GM12872 (cell line): ENCODE data around the gene FGF11.

Source experiments
- TF ChIP-seq, protein P1 (sequence below): IDR thresholded peaks from 3 replicates; pipeline ENCODE4 v1.5.1; 2011; ENCODE audit warnings: low read depth, mild to moderate bottlenecking, low read length, moderate library complexity; ENCODE audit not compliant: insufficient read depth

The FGF11 gene

DNA sequence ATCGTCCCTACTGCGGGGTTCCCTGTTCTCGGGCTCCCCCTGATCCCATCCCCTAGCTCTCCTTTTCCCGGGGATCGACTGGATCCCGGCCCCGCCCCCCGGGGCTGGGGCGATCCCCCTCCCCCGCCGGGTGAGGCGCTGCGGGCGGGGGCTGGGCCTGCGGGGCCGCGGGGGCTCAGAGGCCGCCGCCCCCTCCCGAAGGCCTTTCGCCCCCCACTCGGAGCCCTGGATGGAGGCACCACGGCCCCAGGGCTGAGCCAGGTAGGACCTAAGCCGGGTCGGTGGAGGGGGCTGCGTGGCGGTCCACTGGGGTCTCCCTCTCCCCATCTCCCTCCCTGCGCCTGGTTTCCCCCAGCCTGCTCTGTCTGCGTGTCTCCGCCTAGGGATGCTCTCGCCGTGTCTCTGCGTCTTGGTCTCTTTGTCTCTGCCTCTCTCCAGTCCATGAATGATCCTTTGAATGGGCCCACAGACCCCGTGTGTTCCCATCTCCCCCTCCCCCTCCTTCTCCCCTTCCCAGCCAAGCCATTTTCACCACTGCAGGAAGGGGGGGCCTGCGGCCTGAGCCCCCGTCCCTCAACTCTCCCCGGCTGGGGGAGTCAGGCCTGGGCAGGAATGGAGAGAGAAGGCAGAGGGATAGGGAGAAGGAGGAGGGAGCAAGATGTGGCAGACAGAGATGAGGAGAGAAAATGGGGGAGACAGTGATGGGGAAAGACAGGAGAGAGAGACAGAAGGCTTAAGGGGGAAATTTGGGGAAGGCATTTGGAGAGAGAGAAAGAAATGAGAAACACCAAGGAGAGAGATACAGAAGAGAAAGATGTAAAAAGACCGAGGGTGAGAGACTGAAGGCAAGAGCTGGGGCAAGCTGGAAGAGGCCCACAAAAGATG is 33.7 kb upstream of the FGF11 start:
- TF ChIP-seq, protein P1, sequence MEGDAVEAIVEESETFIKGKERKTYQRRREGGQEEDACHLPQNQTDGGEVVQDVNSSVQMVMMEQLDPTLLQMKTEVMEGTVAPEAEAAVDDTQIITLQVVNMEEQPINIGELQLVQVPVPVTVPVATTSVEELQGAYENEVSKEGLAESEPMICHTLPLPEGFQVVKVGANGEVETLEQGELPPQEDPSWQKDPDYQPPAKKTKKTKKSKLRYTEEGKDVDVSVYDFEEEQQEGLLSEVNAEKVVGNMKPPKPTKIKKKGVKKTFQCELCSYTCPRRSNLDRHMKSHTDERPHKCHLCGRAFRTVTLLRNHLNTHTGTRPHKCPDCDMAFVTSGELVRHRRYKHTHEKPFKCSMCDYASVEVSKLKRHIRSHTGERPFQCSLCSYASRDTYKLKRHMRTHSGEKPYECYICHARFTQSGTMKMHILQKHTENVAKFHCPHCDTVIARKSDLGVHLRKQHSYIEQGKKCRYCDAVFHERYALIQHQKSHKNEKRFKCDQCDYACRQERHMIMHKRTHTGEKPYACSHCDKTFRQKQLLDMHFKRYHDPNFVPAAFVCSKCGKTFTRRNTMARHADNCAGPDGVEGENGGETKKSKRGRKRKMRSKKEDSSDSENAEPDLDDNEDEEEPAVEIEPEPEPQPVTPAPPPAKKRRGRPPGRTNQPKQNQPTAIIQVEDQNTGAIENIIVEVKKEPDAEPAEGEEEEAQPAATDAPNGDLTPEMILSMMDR, result no peak

DNA sequence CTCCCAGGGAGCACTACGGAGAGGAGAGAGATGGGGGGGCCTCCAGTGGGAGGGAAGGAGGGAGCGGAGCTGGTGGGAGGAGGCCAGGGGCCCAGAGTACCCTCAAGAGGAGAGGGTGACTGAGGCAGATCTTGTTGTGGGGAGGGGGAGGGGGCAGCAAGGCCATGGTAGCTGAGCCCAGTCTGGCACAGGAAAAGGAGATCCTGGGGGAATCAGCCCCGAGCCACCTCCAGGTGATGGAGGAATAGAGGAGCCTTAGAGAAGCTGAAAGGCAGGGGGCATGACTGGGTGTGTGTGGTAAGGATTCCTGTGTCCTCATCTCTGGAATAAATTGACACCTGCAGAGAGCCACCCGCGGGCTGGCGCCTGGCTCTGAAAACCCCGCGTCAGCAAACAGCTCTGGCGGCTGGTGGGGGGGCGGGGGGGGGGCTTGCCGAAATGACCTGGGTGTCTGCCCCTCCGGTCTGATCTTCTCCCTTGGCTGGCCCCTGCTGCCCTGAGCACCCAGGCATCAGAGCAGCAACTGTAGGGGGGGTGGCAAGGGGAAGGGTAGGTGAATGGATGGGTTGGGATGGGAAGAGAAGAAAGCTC is 33.0 kb upstream of the FGF11 start:
- TF ChIP-seq, protein P1, result no peak

DNA sequence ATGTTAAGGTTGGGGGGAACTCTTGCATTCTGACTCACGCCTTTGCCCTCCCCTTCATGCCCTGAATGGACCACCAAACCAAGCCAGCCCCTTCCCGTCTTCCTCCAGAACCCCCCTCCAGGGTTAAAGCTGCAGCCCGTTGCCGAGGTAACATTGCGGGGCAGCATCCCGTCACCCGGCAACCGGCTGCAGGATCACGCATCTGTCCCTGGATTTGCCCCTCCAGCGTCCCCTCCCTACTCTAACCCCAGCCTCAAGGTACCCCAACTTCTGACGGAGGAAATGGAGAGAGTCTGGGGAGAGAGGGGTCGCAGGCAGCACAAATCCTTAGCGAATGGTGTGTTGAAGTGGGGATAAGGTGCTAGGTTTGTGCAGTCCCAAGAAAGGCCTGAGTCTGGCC is 32.2 kb upstream of the FGF11 start:
- TF ChIP-seq, protein P1, result no peak

DNA sequence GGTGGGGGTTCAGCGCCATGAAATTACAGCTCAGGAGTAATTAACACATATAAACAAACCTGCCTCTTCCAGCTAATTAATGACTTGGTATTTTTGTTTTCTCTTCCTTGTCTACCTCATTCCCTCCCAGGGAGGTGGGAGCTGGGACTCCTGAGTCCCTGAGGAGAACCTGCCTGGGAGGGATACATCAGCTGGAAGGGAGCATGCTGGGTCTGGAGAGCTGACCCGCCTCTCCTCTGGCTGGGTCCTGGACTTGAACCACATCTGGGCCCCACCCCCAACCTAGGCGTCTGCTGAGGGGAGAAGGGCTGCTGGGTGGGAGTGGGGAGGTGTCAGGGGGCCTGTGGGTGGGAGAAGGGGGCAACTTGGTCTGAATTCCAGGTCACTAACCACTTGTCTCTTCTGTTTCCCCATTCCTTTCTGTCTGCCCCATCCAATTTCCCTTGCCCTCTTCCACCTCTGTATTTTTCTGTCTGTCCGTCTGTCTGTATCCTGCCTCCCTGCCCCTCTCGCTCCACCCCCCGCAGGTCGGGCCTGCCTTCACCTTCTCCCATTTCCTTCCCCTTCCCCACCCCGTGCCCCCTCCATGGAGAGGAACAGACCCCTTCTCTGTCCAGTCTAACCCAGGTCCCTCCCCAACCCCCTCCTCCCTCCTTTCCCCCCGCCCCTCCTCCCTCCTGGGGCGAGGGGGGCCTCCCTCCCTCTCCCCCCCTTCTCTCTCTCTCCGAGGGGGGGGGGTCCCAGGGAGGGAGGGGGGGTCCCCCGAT is 31.6 kb upstream of the FGF11 start, which contains the start of gene NLGN2:
TSS of gene NLGN2 (plus strand) at position 361 of the 767 bp plus-strand sequence. CDS start 411 bp downstream, outside the sequence.
- TF ChIP-seq, protein P1, result no peak

DNA sequence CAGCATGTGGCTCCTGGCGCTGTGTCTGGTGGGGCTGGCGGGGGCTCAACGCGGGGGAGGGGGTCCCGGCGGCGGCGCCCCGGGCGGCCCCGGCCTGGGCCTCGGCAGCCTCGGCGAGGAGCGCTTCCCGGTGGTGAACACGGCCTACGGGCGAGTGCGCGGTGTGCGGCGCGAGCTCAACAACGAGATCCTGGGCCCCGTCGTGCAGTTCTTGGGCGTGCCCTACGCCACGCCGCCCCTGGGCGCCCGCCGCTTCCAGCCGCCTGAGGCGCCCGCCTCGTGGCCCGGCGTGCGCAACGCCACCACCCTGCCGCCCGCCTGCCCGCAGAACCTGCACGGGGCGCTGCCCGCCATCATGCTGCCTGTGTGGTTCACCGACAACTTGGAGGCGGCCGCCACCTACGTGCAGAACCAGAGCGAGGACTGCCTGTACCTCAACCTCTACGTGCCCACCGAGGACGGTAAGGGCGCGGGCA is 31.0 kb upstream of the FGF11 start:
- TF ChIP-seq, protein P1, result no peak

DNA sequence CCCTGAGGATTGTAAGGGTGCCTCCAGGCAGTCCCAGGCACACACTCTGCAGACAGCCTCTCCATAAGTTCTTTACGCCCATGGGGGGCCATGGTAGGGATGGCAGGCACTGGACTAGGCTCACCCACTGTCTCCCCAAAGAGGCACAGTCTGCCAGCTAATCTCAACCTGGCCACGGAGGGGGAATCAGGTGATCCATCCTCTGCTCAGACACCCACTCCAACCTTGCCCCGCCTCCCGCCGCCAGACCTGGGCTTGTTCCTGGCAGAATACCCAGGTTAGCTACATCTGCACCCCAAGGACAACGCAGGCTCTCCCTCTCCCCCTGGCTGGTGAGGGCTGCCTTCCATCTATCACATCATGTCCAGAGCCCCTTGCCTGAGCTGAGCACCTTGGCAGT is 30.4 kb upstream of the FGF11 start:
- TF ChIP-seq, protein P1, result no peak

DNA sequence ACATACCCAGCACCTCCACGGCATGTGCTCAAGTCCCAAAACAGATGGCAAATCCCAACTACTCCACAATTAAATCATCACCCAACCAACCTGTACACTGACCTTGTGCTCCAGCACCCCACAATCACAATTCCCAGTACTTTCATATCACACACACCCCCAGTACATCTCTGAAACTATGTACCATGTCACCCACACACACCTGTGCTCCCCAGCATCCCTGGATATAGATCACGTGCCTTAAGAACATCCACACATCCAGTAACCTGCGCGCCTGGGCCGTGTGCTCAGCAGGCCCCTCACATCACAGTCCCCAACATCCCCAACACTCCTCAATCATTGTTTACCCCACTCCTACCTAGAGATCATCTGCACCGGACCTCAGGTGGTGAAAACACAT is 29.6 kb upstream of the FGF11 start:
- TF ChIP-seq, protein P1, result no peak
